KOPT-K1 (cell line): ENCODE data around the gene EIF4ENIF1.

Source experiments
- H3K27ac ChIP-seq: fragments of 200-600 bp; sonication (generic); 2 replicates; pipeline ENCODE4 v1.5.1; 2016; ENCODE audit warnings: antibody characterized with exemption, mild to moderate bottlenecking, low read depth, low read length; ENCODE audit not compliant: poor library complexity, severe bottlenecking
- H3K36me3 ChIP-seq: fragments of 200-600 bp; sonication (generic); 2 replicates; pipeline ENCODE4 v1.5.1; 2017; ENCODE audit warnings: antibody characterized with exemption, mild to moderate bottlenecking, low read length, moderate library complexity; ENCODE audit not compliant: insufficient read depth
- H3K9me3 ChIP-seq: fragments of 200-600 bp; sonication (generic); 2 replicates; pipeline ENCODE4 v1.5.1; 2017; ENCODE audit warnings: antibody characterized with exemption, low read length, mild to moderate bottlenecking; ENCODE audit not compliant: insufficient read depth, poor library complexity, severe bottlenecking

Gene EIF4ENIF1

GRCh38 chr22:31477329-31477728, 12.3 kb downstream of the EIF4ENIF1 start:
- Histone ChIP-seq H3K36me3 (peaks cover 80% of the 10 kb centered on the region), H3K9me3 (no peaks in the 10 kb centered on the region), H3K27ac (no peak overlapping the region)

- H3K27ac ChIP-seq: no peak overlapping the region
- no peaks in the 10 kb centered on the region for H3K9me3 ChIP-seq
- peaks cover 80% of the 10 kb centered on the region for H3K36me3 ChIP-seq
Observed at GRCh38 chr22:31475800-31476199, 13.8 kb downstream of the EIF4ENIF1 start.

- Histone ChIP-seq H3K36me3 (peaks cover 78% of the 10 kb centered on the region), H3K9me3 (no peaks in the 10 kb centered on the region), H3K27ac (no peak overlapping the region)
Observed at GRCh38 chr22:31474743-31475142, 14.9 kb downstream of the EIF4ENIF1 start.

GRCh38 chr22:31465307-31465706, 24.3 kb downstream of the EIF4ENIF1 start:
- Histone ChIP-seq H3K36me3 (peaks cover 93% of the 10 kb centered on the region), H3K27ac (no peak overlapping the region), H3K9me3 (no peaks in the 10 kb centered on the region)

DNA sequence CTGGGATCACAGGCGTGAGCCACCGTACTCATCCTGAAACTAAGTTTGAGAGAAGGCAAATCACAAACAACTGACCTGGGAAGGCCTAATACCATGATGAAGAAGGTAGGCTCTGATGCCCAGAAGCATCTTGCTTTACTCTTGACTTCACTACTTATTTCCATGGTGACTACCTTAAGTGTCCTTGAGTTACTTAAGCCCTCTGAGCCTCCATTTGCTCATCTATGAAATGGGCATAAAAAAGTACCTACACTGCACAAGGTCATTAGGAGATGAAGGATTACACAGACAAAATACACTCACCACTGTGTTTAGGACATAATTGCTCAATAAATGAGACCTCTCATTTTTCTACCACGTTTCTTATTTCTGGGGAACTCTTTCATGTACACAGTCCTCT, 27.9 kb downstream of the EIF4ENIF1 start:
- no peaks in the 10 kb centered on the region for H3K9me3 ChIP-seq
- H3K36me3 ChIP-seq: peaks cover 95% of the 10 kb centered on the region
- H3K27ac ChIP-seq: no peak overlapping the region

- Histone ChIP-seq H3K9me3 (no peaks in the 10 kb centered on the region), H3K27ac (no peak overlapping the region), H3K36me3 (peaks cover 91% of the 10 kb centered on the region)
Observed at GRCh38 chr22:31451709-31452571, 37.7 kb downstream of the EIF4ENIF1 start.

GRCh38 chr22:31449506-31449905, 40.1 kb downstream of the EIF4ENIF1 start:
- Histone ChIP-seq H3K36me3 (peaks cover 93% of the 10 kb centered on the region), H3K9me3 (no peaks in the 10 kb centered on the region), H3K27ac (no peak overlapping the region)

- H3K9me3 ChIP-seq: no peaks in the 10 kb centered on the region
- peaks cover 93% of the 10 kb centered on the region for H3K36me3 ChIP-seq
- no peak overlapping the region for H3K27ac ChIP-seq
Observed at GRCh38 chr22:31448382-31448781, 41.3 kb downstream of the EIF4ENIF1 start.

- H3K27ac ChIP-seq: no peak overlapping the region
- H3K36me3 ChIP-seq: peaks cover 93% of the 10 kb centered on the region
- H3K9me3 ChIP-seq: no peaks in the 10 kb centered on the region
Observed at GRCh38 chr22:31447337-31447736, 42.3 kb downstream of the EIF4ENIF1 start.

- Histone ChIP-seq H3K36me3 (peaks cover 93% of the 10 kb centered on the region), H3K27ac (no peak overlapping the region), H3K9me3 (no peaks in the 10 kb centered on the region)
Observed at GRCh38 chr22:31446767-31447166, 42.9 kb downstream of the EIF4ENIF1 start.

- Histone ChIP-seq H3K27ac (no peak overlapping the region), H3K9me3 (no peaks in the 10 kb centered on the region), H3K36me3 (peaks cover 95% of the 10 kb centered on the region)
Observed at GRCh38 chr22:31446208-31446607, 43.4 kb downstream of the EIF4ENIF1 start.

- Histone ChIP-seq H3K27ac (no peak overlapping the region), H3K36me3 (peaks cover 100% of the 10 kb centered on the region), H3K9me3 (no peaks in the 10 kb centered on the region)
Observed at GRCh38 chr22:31445642-31446041, 44.0 kb downstream of the EIF4ENIF1 start.

DNA sequence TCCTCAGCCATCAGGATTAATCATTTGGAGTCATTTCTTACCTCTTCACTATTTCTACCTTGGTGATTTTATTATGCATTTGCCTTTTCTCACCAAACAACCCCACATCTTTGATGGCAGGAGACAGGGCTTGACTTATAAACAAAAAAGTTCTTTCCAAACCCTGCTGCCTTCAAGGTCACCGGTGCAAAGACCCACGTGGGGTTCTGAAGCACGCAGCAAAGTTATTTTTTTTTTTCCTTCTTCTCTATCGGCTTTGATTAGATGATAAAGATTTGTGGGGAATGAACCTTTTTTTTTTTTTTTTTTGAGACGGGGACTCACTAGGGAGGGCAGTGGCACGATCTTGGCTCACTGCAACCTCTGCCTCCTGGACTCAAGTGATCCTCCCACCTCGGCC, 46.1 kb downstream of the EIF4ENIF1 start:
- H3K9me3 ChIP-seq: no peaks in the 10 kb centered on the region
- peaks cover 100% of the 10 kb centered on the region for H3K36me3 ChIP-seq
- no peak overlapping the region for H3K27ac ChIP-seq

DNA sequence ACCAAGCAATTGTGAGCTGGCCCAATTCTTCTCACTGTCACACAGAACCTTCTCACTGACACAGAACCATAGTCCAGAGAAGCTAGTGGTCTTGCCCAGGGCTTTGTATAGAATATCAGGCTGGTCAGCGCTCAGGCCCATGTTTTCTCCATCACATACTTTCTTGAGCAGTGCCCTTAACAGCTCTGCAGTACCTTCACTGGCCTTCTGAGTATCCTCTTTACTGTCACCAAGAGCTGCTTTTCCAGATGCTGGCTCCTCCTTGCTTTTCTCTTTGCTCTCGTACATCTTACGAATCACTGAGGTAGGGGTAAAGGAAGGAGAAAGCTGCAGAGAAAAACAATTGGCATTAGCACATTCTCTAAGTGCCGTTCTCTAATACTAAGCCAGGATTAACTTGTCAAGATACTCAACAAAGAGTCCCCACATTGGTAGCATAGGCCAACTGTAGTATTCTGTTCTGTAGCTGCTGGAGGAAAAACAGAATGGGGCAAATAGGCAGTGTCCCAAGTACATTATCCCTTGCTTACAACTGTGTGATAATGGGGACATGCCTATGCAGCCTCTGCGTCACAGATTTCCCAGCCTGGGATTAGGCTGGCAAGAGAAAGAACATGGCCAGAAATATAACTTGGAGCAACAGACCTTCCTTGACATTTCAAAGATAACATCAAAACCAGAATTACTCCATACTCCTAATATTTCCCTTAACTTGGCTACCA, 46.7 kb downstream of the EIF4ENIF1 start:
- no peaks in the 10 kb centered on the region for H3K9me3 ChIP-seq
- H3K27ac ChIP-seq: no peak overlapping the region
- peaks cover 100% of the 10 kb centered on the region for H3K36me3 ChIP-seq

DNA sequence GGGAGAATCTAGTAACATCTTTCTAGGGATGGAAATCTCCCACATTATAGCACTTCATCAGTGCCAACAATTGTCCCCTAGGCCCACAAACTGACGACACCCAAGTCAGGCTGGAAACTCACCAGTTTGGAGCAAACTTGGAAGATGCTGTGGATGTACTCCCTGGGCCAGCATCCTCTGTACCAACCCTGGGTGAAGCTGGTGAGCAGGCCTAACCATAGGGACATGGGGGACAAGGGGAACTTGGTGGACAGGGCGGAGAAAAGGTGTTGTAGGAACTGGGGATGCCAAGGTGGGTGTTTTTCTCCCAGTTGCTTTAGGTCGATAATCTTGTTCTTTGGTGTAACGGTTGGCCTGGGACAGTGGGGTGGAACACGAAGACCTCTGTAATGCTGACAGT, 48.0 kb downstream of the EIF4ENIF1 start:
- Histone ChIP-seq H3K36me3 (peaks cover 100% of the 10 kb centered on the region), H3K9me3 (no peaks in the 10 kb centered on the region), H3K27ac (no peak overlapping the region)
